Liver (tissue), 9 donors: ENCODE results near the gene EEFSEC. TPM values are rescaled to one million over a fixed set of nuclear protein-coding genes. Genes with fewer than 3 reads are reported as not detected.

ENCODE experiments used
- DNase-seq: peaks from one replicate; pipeline ENCODE4 v3.0.0-alpha.2; 2017; ENCODE audit warnings: low spot score
- H3K27ac ChIP-seq, 2 donors: one replicate each; pipeline ENCODE4 v1.7.0; 2013; ENCODE audit warnings: inconsistent platforms in 2 of 2, low read length in 2 of 2, control low read depth in 1 of 2, low read depth in 1 of 2, mild to moderate bottlenecking in 1 of 2
- H3K27me3 ChIP-seq, 4 donors: one replicate each; pipeline versions ENCODE4 v1.6.1 to v1.7.0; 2013; ENCODE audit warnings: low read length in 3 of 4, inconsistent platforms in 1 of 4, mild to moderate bottlenecking in 1 of 4, moderate library complexity in 1 of 4; ENCODE audit not compliant: control insufficient read depth in 4 of 4, insufficient read depth in 4 of 4
- H3K36me3 ChIP-seq, 4 donors: one replicate each; pipeline versions ENCODE4 v1.6.1 to v1.7.0; 2013; ENCODE audit warnings: low read length in 3 of 4, mild to moderate bottlenecking in 3 of 4, low read depth in 1 of 4, moderate library complexity in 1 of 4; ENCODE audit not compliant: control insufficient read depth in 4 of 4, insufficient read depth in 3 of 4
- H3K4me1 ChIP-seq, 4 donors: one replicate each; pipeline versions ENCODE4 v1.6.1 to v1.7.0; 2013; ENCODE audit warnings: low read length in 3 of 4, mild to moderate bottlenecking in 3 of 4, moderate library complexity in 1 of 4; ENCODE audit not compliant: control insufficient read depth in 4 of 4, insufficient read depth in 4 of 4
- H3K4me3 ChIP-seq, 3 donors: one replicate each; pipeline versions ENCODE4 v1.6.1 to v1.7.0; 2013; ENCODE audit warnings: low read length in 3 of 3, control low read depth in 1 of 3, low read depth in 1 of 3, mild to moderate bottlenecking in 1 of 3
- H3K9ac ChIP-seq, 2 donors: one replicate each; pipeline ENCODE4 v1.7.0; 2013; ENCODE audit warnings: low read length in 2 of 2, mild to moderate bottlenecking in 2 of 2, moderate library complexity in 2 of 2, control low read depth in 1 of 2, low read depth in 1 of 2
- H3K9me3 ChIP-seq, 4 donors: one replicate each; pipeline versions ENCODE4 v1.6.1 to v1.7.0; 2013; ENCODE audit warnings: low read length in 3 of 4; ENCODE audit not compliant: control insufficient read depth in 4 of 4
- ATF3 ChIP-seq: IDR thresholded peaks from 2 replicates; pipeline ENCODE4 v1.6.1; 2016; ENCODE audit warnings: antibody characterized with exemption
- CTCF ChIP-seq: fragments of 150-350 bp; IDR thresholded peaks from 2 replicates; pipeline ENCODE4 v1.5.1; 2017; ENCODE audit warnings: improper control_type of control experiment, low read depth, low read length; ENCODE audit not compliant: missing input control
- EGR1 ChIP-seq, 2 donors: IDR thresholded peaks; 2 replicates each; pipeline ENCODE4 v1.6.1; 2016 to 2018; ENCODE audit warnings: antibody characterized with exemption in 2 of 2, low read depth in 2 of 2
- FOXA1 ChIP-seq: IDR thresholded peaks from 2 replicates; pipeline ENCODE4 v1.6.1; 2016; ENCODE audit warnings: antibody characterized with exemption
- FOXA2 ChIP-seq: IDR thresholded peaks from 2 replicates; pipeline ENCODE4 v1.6.1; 2016; ENCODE audit warnings: antibody characterized with exemption
- GABPA ChIP-seq, 2 donors: IDR thresholded peaks in 1 of 2; conservative IDR thresholded peaks in 1 of 2; 2 replicates each; pipeline ENCODE4 v1.6.1; 2016; ENCODE audit warnings: antibody characterized with exemption in 2 of 2, mild to moderate bottlenecking in 1 of 2, moderate library complexity in 1 of 2
- HNF4A ChIP-seq, 2 donors: conservative IDR thresholded peaks; 2 replicates each; pipeline ENCODE4 v1.6.1; 2016; ENCODE audit warnings: antibody characterized with exemption in 2 of 2, mild to moderate bottlenecking in 2 of 2
- HNF4G ChIP-seq: IDR thresholded peaks from 2 replicates; pipeline ENCODE4 v1.6.1; 2016; ENCODE audit warnings: antibody characterized with exemption
- JUND ChIP-seq, 2 donors: IDR thresholded peaks; 2 replicates each; pipeline ENCODE4 v1.6.1; 2016; ENCODE audit warnings: antibody characterized with exemption in 2 of 2
- MAX ChIP-seq: IDR thresholded peaks from 2 replicates; pipeline ENCODE4 v1.6.1; 2016; ENCODE audit warnings: antibody characterized with exemption
- NR2F2 ChIP-seq: IDR thresholded peaks from 2 replicates; pipeline ENCODE4 v1.6.1; 2016; ENCODE audit warnings: antibody characterized with exemption
- RAD21 ChIP-seq, 2 donors: IDR thresholded peaks; 2 replicates each; pipeline ENCODE4 v1.6.1; 2016; ENCODE audit warnings: antibody characterized with exemption in 2 of 2, mild to moderate bottlenecking in 2 of 2
- REST ChIP-seq: IDR thresholded peaks from 2 replicates; pipeline ENCODE4 v1.6.1; 2016; ENCODE audit warnings: antibody characterized with exemption, mild to moderate bottlenecking
- RXRA ChIP-seq, 2 donors: IDR thresholded peaks; 2 replicates each; pipeline ENCODE4 v1.6.1; 2017 to 2018; ENCODE audit warnings: antibody characterized with exemption in 2 of 2, mild to moderate bottlenecking in 1 of 2
- SP1 ChIP-seq: IDR thresholded peaks from 2 replicates; pipeline ENCODE4 v1.6.1; 2018; ENCODE audit warnings: antibody characterized with exemption, mild to moderate bottlenecking
- TAF1 ChIP-seq: conservative IDR thresholded peaks from 2 replicates; pipeline ENCODE4 v1.6.1; 2016; ENCODE audit warnings: antibody characterized with exemption, mild to moderate bottlenecking
- YY1 ChIP-seq: IDR thresholded peaks from 2 replicates; pipeline ENCODE4 v1.6.1; 2016; ENCODE audit warnings: antibody characterized with exemption, mild to moderate bottlenecking
- ZBTB33 ChIP-seq: IDR thresholded peaks from 2 replicates; pipeline ENCODE4 v1.6.1; 2016; ENCODE audit warnings: antibody characterized with exemption
- WGBS: extraction: QIAGEN DNeasy Blood & Tissue Kit; methylation state at CpG from one replicate; pipeline ENCODE4 v1.1.7; 2013; 5-methylcytosine and 5-hydroxymethylcytosine counted together
- polyA plus RNA-seq, 2 donors: library from polyadenylated mRNA; stranded (reverse) in 1 of 2; unstranded in 1 of 2; fragments of 200-250 nt in 1 of 2; fragments of >200 nt in 1 of 2; fragmentation: Nextera tagmentation in 1 of 2; extraction: Ambion mirVana in 1 of 2; gene quantifications; one replicate each; pipeline versions ENCODE4 v1.2.1 to v1.2.3, GENCODE V29; 2013 to 2015
- total RNA-seq, 2 donors: library from RNA; depleted of rRNA; stranded (reverse); fragments of >200 nt; gene quantifications; one replicate each; pipeline ENCODE4 v1.2.3, GENCODE V29; 2014
- donor health status: healthy.
- donor health status: healthy.
- donor health status: healthy.
- donor health status: healthy.
- donor health status: healthy.

The EEFSEC gene
- total and polyA plus RNA-seq, 4 donors, result 8.4 to 13.1 (median 10.7) TPM

GRCh38 chr3:128454310-128454618, 301.0 kb downstream of the EEFSEC start:
- H3K4me1 ChIP-seq, result no peaks in the 10 kb centered on the region
- H3K36me3 ChIP-seq, result no peaks in the 10 kb centered on the region
- H3K27ac ChIP-seq, result no peak overlapping the region
- H3K27me3 ChIP-seq, result peaks cover 0 to 2% (median under 1%) of the 10 kb centered on the region in 4 donors
- no peak for DNase-seq
- no peaks in the 10 kb centered on the region for H3K9me3 ChIP-seq
- 90% methylated on average over 2 of the region's 2 CpGs for WGBS
- no peak overlapping the region for H3K9ac ChIP-seq
- H3K4me3 ChIP-seq, result no peak overlapping the region
- no peak for TF ChIP-seq FOXA1
- no peak for TF ChIP-seq SP1
- TF ChIP-seq FOXA2, result no peak
- no peak for TF ChIP-seq JUND (IDR thresholded peaks at IDR 0.05)
- TF ChIP-seq EGR1 (IDR thresholded peaks at IDR 0.05; ENCODE audit: low read depth in 2 of 2), result no peak
- TF ChIP-seq CTCF, result no peak
- TF ChIP-seq REST, result no peak
- TF ChIP-seq MAX, result no peak
- TF ChIP-seq RAD21 (IDR thresholded peaks at IDR 0.05), result no peak
- TF ChIP-seq HNF4G, result no peak
- no peak for TF ChIP-seq NR2F2
- TF ChIP-seq RXRA (IDR thresholded peaks at IDR 0.05), result no peak
- no peak for TF ChIP-seq HNF4A (conservative IDR thresholded peaks at IDR 0.05)
- no peak for TF ChIP-seq ATF3
- no peak for TF ChIP-seq YY1
- TF ChIP-seq GABPA (IDR thresholded peaks at IDR 0.05 in 1 of 2, conservative IDR thresholded peaks at IDR 0.05 in 1 of 2), result no peak

- no peak overlapping the region for H3K9ac ChIP-seq
- no peaks in the 10 kb centered on the region for H3K36me3 ChIP-seq
- no peak overlapping the region for H3K4me3 ChIP-seq
- 90% methylated on average over 5 of the region's 5 CpGs for WGBS
- DNase-seq, result no peak
- TF ChIP-seq EGR1 (IDR thresholded peaks at IDR 0.05; ENCODE audit: low read depth in 2 of 2), result no peak
- no peak for TF ChIP-seq HNF4A (conservative IDR thresholded peaks at IDR 0.05)
- TF ChIP-seq RAD21 (IDR thresholded peaks at IDR 0.05), result no peak
- TF ChIP-seq TAF1, result no peak
- no peak for TF ChIP-seq SP1
- no peak for TF ChIP-seq HNF4G
- no peak for TF ChIP-seq ZBTB33
- TF ChIP-seq FOXA1, result no peak
- no peak for TF ChIP-seq JUND (IDR thresholded peaks at IDR 0.05)
- no peak for TF ChIP-seq MAX
- TF ChIP-seq REST, result no peak
- TF ChIP-seq ATF3, result no peak
- no peak for TF ChIP-seq NR2F2
- no peaks in the 10 kb centered on the region for H3K4me1 ChIP-seq
- H3K27ac ChIP-seq, result no peak overlapping the region
- H3K9me3 ChIP-seq, result no peaks in the 10 kb centered on the region
- peaks cover 0 to 2% (median under 1%) of the 10 kb centered on the region in 4 donors for H3K27me3 ChIP-seq
Observed at GRCh38 chr3:128455116-128455515, 301.8 kb downstream of the EEFSEC start.
